Activated CD4-positive, alpha-beta T cell treated with anti-CD3 and anti-CD28 coated beads for 48 hours (primary cell): Measurements from ENCODE around the gene SLC45A1.
A peak's percentile ranks its signal among the peaks of the same experiment; 100 is the strongest.
"Not testable (repeated sequence)": the region's sequence is repeated elsewhere in the genome, so short reads cannot be mapped to it uniquely, and the experiment has no call there.

Experiments used
- DNase-seq: peaks from one replicate; pipeline ENCODE4 v3.0.0-alpha.2; 2020

SLC45A1 gene

DNA sequence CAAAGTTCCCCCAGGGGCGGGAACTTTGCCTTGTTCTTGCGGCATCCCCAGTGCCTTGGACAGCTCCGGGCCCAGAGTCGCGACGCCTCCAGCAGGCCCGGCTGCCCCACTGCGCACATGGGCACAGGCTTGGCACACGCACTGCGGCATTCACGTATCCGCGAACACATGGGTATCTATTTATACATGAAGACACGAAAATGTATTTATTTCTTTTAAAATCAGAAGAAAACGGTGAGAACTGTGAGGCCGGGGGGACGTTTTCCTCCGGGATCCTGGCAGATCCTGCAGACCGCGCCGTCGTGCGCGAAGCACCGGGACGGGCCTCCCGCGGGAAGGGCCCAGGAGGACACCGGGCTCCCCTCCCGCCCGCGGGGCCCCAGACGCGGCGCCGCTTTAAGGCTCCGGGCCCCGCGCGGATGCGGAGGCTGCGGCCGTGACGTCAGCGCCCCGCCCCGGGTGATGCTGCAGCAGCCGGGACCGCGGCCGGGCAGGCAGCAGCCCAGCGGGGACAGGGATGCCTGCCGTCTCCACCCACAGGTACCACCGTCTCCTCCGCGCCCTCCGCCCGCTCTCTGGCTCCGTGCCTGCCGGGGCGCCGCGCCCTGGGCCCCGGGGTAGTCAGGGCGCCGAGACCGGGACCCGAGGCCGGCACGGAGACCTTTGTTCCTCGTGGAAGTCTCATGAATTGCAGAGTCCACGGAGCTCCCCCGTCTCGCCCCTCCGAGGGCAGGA, at the start of gene SLC45A1:
SLC45A1 (plus strand) TSS at position 468 of the 735 bp plus-strand sequence. CDS start 6,216 bp downstream, outside the sequence.
- DNase-seq: peak; percentile 86

DNA sequence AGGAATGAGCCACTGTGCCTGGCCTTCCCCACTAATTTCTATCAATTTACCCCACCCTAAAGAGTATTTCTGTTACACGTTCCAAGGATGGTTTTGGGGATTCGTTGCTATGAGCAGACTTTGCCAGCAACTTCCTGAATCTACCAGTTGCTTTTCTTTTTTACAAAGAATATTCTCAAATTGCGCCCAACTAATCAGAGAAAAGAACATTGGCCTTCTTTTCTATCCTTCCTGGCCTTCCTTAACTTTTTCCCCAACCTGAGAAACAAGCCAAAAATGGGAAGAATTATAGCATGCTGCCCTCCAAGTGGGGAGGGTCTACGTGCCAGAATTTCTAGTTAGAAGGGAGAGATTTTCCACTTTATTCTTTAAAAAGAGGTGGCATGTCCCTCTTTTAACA, 44.9 kb upstream of the SLC45A1 start:
- no peak for DNase-seq

DNA sequence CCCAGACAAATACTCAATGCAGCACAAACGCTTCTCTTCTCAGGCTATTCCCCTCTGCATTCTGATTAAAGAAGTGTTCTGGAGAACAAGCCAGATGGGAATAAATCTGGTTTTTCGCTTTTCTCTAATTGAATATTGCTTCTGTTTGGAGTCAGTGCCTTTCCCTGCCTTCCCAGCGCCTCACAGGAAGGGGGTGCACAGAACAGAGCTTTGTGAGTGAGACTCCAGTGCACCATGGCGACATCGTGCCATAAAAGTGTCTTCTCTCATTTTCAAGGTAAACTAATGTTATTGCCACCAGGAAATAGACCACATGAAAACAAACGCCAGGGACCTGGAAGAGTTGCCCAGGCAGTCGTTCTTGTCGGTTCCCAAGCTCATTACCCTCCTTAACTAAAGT, 43.6 kb upstream of the SLC45A1 start:
- no peak for DNase-seq

DNA sequence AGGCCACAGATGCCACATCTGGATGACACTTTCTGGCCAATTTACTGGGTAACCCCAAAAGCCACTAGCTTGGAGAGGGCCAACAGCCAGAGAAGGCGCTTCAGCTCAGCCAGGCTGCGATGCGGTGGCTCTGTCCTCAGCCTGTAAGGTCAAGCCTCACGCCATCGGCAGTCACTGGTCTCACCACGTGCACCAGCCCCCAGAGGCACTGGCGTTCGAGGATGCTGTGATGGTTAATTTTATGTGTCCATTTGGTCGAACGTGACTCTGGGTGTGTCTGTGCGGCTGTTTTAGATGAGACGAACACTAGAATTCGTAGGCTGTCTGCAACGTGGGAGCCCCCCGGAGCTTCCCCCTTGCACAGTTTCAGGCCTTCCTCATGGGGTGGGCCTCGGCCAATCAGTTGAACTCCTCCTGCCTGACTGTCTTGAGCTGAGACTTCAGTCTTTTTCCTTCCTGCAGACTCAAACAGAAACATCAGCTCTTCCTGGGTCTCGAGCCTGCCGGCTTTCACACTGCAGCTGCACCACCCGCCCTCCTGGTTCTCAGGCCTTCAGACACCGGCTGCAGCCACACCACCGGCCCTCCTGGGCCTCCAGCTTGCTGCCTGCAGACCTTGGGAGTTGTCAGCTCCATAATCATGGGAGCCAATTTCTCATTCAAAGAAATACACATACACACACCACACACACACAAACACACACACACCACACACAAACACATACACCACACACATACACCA, 41.6 kb upstream of the SLC45A1 start:
- no peak for DNase-seq

DNA sequence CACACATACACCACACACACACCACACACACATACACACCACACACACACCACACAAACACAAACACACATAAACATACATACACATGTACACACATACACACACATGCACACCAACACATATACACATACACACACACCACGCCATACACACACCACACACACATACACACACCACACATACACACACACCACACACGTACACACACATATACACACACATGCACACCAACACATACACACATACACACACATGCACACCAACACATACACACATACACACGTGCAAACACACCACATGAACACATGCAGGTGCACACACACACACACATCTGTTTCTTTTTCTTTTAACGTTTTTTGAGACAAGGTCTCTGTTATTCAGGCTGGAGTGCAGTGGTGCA, 41.0 kb upstream of the SLC45A1 start:
- DNase-seq: no peak

DNA sequence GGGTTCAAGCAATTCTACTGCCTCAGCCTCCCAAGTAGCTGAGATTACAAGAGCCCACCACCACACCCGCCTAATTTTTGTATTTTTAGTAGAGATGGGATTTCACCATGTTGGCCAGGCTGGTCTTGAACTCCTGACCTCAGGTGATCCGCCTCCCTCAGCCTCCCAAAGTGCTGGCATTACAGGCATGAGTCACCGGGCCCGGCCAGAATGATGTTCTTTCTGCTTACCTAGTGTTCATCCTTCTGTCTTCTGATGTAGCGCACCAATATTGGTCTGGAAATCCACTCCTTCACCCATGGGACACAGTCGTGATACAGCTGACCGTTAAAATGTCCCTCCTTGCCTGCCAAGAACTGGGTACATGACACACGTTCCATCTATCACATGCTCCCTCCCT, 39.2 kb upstream of the SLC45A1 start:
- DNase-seq: not testable (repeated sequence)

DNA sequence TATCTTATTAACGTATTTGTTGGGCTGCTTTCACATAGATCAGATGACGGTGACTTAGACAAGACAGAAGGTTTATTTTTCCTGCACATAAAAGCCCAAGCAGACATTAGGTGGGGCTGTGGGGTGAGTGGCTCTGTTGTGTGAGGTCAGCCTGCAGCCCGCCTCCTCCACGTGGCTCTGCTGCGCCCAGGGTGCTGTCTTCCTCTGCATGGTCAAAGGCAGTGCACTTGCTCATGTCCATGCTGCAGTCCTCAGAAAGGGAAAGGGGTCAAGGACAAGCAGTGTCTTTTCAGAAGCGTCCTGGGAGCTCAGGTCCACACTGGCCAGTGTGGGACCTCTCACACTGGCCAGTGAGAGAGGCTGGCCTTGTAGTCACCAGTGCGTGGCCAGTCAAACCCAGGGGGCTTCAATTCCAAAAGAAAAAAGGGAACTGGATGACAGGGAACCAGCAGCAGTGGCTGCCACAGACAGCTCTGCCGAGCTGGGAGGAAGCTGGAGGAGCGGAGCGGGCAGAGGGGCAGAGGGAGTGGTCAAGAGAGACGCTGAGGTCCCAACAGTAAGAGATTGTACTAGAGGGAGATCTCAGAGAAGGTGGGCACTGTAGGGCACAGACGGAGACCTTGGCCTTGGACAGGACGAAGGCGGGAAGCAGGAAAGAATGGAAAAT, 35.9 kb upstream of the SLC45A1 start:
- no peak for DNase-seq

DNA sequence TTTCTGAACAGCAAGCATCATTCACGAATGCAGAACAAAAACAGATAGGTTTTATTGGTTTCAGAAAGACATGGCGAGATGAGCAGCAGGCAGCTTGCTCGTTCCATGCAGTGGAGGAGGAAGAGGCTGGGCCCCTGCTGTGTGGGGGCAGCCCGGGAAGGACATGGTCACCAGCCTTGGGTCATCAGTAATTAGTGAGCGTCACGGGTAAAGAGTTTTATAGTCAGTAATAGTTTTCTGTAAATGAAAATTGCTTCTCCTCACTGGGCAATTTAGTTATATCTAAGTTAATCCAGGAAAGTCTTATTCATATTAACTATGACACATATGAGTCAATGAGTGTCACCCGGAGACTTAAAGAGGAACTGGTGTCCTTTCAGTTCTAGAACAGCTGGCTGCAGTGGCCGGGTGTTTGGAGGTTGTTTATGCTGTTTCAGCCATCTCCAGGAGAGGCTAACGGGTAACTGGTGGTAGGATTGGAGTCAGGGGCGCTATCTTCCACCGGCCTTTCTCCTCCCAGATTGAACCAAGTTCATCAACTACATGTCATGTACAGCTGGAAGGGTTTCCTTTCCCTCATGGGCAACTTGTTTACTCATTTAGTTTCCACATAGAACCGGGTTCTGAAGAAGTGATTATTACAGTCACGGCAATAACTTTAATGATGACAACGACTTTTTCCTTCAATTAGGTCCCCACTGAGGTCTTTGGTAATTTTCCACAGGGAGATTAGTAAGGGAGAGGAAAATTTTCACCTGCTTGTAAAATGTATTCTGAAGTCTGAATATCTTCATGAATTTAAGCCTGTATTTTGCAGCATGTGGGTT, 34.6 kb upstream of the SLC45A1 start:
- peak; percentile 54 for DNase-seq

DNA sequence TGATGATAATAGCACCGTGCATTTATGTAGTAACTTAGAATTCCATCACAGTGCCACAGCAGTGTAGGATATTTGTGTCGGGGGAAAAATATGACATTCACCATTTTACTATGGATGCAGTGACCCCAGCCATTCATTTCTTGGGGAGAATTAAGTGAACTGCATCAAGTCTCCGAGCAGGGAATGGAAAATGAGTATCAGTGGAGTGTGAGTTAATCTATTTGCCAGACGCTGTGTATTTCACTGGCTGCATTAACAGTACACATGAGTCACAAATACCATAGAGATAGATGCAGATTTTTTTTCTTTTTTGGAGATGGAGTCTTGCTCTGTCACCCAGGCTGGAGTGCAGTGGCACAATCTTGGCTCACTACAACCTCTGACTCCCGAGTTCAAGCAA, 33.8 kb upstream of the SLC45A1 start:
- no peak for DNase-seq

DNA sequence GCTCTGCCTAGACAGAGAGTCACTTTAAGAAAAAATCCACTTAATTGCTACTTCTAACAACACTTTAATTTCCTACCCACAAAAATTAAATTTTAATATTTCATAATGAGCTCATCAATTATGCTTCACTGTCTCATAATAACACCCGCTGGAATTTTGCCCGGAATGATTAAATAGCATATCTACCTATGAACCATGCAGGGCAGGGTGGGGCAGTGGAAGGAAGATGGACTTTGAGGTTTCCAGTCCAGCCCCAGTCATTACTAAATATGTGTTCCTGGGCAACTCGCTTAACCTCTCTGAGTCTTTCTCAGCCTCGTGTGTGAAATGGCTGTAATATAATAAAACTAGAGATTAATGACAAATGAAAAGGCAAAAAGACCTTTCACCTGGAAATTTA, 32.8 kb upstream of the SLC45A1 start:
- no peak for DNase-seq

DNA sequence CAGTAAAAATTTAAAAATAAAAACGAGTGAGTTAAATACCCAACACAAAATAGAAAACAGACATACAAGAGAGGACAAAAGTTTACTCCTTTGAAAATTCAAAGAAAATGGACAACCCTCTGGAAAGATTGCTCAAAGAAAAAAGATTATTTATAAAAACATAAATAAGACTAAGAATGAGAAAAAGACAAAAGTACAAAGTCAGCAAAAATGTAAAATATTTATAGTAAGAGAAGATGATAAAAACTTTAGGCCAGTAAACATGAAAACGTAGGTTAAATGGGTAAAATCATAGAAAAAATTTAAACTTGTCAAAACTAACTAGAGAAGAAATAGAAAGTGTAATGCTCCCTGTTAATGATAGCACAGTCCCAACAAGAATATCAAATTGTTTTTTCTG, 31.9 kb upstream of the SLC45A1 start:
- no peak for DNase-seq

DNA sequence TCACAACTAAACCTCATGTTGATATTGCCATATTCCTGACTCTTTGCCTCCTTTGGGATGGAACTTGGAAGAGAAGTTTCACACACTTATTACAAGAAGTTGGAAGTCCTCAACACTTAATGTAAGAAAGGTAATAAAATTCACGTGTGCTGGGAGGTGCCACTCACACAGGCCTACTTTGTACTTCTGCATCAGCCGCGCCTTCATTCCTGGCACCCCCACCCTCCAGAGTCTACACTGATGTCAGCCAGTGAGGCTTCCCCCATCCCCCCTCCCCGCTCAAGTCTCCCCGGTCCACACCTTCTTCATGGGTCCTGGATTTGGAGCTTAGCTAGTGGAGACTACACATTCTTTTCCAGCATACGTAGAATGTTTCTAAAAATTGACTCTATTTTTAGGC, 24.8 kb upstream of the SLC45A1 start:
- DNase-seq: no peak

DNA sequence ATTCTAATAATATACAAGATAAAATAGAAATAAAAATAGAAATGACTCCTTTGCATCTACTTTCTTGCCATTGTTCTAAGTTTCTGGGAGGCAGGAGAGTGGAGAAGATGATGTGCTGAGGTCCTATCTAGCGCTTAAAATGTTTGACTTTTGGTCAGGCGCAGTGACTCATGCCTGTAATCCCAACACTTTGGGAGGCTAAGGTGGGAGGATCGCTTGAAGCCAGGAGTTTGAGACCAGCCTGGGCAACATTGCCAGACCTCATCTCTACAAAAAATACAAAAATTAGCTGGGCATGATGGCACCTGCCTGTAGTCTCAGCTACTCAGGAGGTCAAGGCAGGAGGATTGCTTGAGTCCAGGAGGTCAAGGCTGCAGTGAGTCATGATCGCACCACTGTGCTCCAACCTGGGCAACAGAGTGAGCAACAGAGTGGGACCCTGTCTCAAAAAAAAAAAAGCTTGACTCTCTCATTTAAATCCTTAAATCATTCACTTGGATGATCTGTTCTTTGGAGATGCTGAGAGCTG, 24.2 kb upstream of the SLC45A1 start:
- DNase-seq: no peak

DNA sequence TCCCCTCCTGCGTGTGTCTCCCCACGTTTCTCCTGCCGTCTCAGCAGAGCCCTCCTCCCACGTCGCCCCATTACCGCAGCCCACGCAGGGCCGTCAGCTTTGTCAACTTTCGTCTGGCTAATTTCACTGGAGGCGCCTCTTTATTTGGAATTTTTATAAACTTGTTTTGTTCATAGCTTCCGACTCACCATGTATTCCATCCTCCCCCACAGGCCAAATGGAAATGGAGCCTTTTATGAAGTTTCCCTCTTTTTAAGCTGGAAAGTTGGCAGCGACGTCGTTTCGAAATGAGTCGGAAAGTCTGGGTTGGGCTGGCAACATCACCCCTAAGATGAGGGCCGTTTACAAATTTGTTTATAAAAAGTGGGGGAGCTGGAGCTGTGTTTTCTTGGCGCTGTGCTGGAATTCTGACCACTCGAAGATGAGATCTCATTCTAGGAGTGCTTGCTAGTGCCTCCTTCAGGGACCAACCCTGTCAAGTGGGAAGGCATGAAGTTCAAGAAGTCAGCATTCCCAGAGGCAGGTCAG, 23.7 kb upstream of the SLC45A1 start:
- DNase-seq: no peak

DNA sequence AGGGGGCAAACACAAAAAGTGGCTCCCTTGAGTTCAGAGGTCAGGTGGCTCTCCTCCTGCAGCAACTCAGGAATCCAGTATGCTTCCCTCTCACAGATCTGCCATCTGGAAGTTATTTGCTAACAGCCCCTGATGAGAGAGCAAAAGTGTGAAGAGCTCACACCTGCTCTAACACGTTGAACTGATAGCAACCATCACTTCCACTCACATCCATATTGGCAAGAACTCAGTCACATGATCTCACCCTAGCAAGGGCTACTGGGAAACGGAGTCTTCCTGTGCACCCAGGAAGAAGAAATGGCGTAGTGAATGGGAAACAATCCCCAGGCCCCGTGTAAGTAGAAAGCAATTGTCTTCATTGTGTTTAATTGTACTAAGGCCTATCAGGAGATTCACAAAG, 20.7 kb upstream of the SLC45A1 start:
- DNase-seq: no peak

DNA sequence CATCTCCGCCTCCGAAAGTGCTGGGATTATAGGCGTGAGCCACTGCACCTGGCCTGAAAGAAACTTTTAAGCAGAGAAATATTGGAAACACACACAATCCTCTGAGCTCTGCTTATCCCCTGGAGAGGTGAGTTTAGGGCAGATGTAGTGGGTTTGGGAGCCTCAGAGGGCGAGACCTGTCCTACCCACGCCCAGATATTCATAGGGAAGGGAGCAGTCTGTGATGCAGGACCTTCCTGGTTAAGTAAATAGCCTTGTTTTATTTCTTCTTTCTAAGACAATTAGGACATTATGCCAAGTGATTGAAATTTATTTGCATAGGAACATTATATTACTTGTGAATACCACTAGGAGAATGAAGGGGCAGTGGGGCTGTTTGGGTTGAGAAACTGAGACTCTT, 18.0 kb upstream of the SLC45A1 start:
- no peak for DNase-seq

DNA sequence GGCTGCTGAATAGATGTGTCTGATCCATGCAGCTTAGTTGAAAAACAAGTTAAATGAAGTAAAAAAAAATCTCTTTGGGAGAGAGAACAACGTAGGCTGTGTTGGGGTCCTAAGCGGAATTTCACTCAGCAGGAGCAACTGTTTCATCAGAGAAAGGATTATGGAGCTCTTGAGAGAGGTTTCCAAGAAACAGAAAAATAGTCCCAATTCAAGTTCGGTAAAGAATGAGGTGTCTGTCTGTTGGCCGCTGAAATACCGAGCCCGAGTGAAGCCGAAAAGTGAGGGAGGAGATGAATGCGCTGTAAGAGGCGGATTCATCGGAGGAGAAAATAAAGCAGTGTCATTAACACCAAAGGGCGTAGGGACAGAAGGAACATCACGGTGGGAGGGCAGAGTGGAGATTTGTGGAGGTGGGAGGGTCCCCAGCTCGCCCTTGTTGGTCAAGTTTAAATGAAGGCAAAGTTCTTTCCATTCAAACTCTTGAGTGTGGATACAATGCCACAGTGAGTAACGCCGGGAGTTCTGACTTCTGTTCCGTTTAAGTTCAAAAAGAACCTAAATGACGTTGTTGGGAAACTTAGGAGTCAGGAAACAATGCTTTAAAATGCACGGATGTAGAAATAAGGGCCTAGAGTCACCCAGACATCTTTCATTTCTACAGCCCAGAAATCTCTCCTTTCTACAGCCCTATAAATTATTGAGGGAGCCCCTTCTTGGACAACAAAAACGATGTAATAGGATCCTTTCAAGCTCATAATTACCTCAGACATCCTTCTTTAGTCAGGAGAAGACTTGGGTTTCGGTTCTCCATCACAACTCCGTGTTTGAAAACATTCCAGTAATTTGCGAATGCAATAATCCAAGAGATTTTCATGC, 15.6 kb upstream of the SLC45A1 start:
- no peak for DNase-seq

DNA sequence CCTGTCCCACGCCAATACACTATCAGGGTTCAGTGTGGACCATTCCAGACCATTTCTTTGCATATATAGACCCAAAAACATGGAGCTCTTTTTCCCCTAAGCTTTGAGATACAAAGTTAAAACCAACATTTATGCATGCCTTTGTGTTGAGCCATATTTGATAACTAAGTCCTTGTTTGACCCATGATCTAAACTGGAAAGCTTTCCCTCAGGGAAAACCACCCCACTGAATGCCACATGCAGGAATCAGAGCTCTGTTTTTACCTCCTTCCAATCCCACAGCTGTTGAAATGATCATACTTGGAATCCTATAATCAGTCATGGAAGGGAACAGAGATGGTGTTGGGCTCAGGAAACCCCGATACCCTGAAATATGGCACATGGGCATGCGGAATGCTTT, 14.8 kb upstream of the SLC45A1 start:
- DNase-seq: no peak

DNA sequence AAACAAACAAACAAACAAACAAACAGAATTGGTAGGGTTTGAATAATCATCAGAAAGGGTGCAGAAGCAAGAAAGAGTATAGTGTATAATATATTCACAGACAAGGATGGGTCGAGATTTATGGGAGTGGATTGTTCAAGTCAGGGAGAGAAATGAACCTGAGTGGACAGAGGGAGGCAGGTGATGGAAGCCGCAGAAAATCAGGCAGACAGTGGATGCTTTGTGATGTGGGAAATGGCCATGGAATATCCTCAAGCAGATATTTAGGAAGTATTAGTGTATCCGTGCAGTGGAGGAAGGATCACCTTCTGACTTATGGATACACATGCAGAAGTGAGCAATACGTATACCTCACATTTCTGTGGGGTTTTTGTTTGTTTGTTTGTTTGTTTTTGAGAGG, 14.0 kb upstream of the SLC45A1 start:
- no peak for DNase-seq

DNA sequence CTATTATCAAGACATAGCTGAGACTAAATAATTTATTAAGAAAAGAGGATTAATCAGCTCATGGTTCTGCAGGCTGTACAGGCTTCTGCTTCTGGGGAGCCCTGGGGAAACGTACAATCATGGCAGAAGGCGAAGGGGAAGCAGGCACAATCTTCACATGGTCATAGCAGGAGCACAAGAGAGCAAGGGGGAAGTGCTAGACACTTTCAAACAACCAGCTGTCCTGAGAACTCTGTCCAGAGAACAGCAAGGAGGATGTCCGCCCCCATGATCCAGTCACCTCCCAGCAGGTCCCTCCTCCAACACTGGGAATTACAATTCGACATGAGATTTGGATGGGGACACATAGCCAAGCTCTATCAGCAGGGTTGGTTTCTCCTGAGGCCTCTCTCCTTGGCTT, 10.3 kb upstream of the SLC45A1 start:
- DNase-seq: no peak

DNA sequence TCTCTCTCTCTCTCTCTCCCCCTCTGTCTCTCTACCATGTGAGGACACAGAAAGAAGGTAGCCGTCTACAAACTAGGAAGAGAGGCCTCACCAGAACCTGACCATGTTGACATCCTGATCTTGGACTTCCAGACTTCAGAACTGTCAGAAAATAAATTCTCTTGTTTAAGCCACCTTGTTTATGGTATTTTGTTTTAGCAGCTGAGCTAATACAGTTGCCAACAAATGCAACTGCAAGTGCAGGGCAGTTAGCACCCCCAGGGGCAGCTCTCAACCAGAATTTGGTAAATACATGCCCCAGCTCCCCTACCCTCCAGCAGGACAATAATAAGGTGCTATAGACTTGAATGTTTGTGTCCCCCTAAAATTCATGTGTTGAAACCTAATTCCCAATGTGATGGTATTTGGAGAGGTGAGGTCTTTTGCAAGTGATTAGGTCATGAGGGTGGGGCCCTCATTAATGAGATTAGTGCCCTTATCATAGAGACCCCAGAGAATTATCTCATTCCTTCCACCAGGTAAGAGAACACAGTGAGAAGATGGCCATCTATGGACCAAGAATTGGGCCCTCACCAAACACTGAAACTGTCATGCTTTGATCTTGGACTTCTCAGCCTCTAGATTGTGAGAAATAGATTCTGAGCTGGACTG, 6.7 kb upstream of the SLC45A1 start:
- DNase-seq: no peak
